GM21367 (cell line): Measurements from ENCODE around the gene GRHL1.
"Not testable (repeated sequence)": the region's sequence is repeated elsewhere in the genome, so short reads cannot be mapped to it uniquely, and the experiment has no call there.

Experiments used
- ATAC-seq: cut with Tn5 transposase; IDR thresholded peaks from one replicate; pipeline ENCODE4 v1.9.1; 2021; ENCODE audit not compliant: unreplicated experiment

The GRHL1 gene

GRCh38 chr2:10007921-10008808 is 56.7 kb downstream of the GRHL1 start:
- no peak for ATAC-seq

GRCh38 chr2:10008809-10009176 is 57.3 kb downstream of the GRHL1 start:
- no peak for ATAC-seq

GRCh38 chr2:10009271-10009810 is 57.8 kb downstream of the GRHL1 start:
- no peak for ATAC-seq

DNA sequence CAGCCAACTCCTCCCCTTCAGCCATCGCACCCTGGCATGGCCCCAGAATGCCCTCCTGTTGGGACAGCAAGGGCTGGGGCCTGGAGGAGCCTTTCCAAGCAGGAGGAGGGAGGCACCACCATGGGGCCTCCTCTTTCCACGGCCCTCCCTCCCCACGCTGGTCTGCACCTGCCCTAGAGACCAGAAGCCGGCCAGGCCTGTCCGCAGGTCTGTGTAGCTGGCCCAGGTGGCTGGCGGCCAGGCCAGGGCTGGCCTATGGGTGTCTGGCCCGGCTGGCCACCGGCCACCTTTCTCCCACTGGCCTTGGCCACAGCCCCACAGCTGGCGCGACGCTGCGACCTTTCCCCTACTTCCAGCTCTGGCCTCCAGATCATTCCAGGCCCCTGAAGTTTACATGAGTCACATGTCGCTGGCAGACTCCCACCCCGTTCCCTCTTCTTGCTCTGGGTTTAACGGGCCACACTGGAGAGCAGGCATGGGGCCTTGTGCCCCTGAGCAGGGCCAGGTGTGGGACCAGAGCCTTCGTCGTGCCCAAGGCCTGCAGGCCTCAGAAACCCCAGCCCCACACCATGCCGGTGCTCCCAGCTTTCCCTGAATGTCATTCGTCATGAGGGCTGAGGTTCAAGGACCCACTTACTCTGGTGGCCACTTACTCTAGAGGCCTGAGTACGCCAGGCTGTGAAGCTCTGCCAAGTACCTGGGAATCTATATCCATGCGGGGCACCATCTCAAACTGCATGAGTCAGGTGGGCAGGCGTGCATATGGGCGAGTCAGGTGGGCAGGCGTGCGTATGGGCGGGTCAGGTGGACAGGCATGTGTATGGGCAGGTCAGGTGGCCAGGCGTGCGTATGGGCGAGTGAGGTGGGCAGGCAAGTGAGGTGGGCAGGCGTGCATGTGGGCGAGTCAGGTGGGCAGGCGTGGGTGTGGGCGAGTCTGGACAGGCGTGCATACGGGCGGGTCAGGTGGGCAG is 58.6 kb downstream of the GRHL1 start:
- ATAC-seq = no peak

GRCh38 chr2:10010861-10011605 is 59.5 kb downstream of the GRHL1 start:
- not testable (repeated sequence) for ATAC-seq

- ATAC-seq = not testable (repeated sequence)
Measured at GRCh38 chr2:10011606-10012325, 60.3 kb downstream of the GRHL1 start.

- not testable (repeated sequence) for ATAC-seq
Measured at GRCh38 chr2:10012366-10012962, 61.0 kb downstream of the GRHL1 start.

GRCh38 chr2:10012963-10013461 is 61.5 kb downstream of the GRHL1 start:
- ATAC-seq = no peak

- not testable (repeated sequence) for ATAC-seq
Measured at GRCh38 chr2:10013651-10014417, 62.3 kb downstream of the GRHL1 start.

DNA sequence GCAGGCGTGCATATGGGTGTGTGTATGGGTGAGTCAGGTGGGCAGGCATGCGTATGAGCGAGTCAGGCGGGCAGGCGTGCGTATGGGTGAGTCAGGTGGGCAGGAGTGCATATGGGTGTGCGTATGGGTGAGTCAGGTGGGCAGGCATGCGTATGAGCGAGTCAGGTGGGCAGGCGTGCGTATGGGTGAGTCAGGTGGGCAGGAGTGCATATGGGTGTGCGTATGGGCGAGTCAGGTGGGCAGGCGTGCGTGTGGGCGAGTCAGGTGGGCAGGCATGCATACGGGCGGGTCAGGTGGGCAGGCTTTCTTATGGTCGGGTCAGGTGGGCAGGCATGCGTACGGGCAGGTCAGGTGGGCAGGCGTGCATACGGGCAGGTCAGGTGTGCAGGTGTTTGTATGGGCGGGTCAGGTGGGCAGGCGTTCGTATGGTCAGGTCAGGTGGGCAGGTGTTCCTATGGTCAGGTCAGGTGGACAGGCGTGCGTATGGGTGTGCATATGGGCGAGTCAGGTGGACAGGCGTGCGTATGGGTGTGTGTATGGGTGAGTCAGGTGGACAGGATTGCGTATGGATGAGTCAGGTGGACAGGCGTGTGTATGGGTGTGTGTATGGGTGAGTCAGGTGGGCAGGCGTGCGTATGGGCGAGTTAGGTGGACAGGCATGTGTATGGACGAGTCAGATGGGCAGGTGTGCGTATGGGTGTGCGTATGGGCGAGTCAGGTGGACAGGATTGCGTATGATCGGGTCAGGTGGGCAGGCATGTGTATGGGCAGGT is 63.1 kb downstream of the GRHL1 start:
- no peak for ATAC-seq

GRCh38 chr2:10015376-10015989 is 64.0 kb downstream of the GRHL1 start:
- not testable (repeated sequence) for ATAC-seq

DNA sequence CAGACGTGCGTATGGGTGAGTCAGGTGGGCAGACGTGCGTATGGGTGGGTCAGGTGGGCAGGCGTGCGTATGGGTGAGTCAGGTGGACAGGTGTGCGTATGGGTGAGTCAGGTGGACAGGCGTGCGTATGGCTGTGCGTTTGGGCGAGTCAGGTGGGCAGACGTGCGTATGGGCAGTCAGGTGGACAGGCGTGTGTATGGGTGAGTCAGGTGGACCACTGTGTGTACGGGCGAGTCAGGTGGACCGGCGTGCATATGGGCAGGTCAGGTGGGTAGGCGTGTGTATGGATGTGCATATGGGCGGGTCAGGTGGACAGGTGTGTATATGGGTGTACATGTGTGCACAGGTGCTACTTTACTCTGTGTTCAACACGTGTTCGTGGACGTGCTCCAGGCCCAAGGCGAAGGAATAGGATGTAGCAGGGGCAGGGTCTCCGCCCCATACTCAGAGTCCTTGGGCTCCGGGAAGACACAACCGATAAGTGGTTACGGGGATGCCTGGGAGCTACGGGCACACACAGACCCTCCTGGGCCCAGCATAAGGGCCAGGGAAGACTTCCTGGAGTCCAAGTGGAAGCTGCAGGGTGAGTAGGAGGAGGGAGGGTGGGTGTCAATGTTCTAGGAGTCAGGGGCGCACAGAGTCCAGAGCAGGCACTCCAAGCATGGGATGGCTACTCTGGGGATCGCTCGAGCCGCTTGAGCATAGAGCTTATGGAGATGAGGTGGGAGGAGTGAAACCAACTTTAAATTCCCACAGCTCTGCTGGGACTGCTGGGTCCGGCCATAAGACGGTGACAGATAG is 64.7 kb downstream of the GRHL1 start:
- no peak for ATAC-seq

GRCh38 chr2:10016802-10017258 is 65.3 kb downstream of the GRHL1 start:
- no peak for ATAC-seq

DNA sequence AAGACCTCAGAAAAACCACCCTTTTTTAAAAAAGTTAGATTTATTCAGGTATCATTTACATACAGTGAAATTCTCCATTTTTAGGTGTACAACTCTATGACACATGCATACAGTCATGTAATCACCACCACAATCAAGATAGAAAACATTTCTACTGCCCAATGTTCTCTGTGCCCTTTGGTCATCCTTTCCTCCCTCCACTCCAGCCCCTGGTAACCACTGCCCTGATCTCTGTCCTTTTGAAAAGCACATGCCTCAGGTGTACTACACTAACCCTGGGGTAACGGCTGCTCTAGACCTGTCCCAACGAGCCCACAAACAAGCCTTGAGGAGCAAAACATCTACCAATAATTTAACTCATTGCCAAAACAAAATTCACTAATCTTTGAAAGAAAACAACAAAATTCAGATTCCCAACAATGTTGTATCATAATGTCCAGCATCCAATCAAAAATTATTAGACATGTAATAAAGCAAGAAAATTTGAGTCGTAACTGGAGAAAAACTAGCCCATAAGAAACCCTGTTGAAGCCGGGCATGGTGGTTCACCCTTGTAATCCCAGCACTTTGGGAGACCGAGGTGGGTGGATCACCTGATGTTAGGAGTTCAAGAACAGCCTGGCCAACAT is 65.9 kb downstream of the GRHL1 start:
- ATAC-seq = no peak

DNA sequence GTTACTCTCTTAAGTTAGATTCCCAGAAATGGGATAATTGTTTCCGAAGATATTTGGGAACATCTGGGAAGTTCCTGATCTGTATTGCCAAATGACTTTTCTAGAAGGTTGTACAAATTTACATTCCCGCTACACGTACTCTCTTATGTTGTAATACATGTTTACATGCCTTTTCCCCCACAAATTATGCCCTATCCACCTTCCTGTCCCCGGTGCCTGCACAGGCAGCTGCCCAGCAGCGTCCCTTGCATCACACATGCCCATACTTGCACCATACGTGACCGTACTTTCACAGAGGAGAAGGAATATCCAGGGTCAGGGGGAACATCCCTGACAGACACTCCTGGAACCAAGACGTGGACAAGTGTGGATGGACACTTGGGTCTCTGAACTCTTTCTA is 67.7 kb downstream of the GRHL1 start:
- ATAC-seq = no peak
